AG04450 (cell line): Measurements from ENCODE around the gene SKOR2. TPM values are rescaled to one million over a fixed set of nuclear protein-coding genes. Genes with fewer than 3 reads are reported as not detected.

Source experiments
- CTCF ChIA-PET: fragments of 300-600, 350-600 bp; formaldehyde crosslinking; extraction: SDS; loops from one replicate; lab custom pipeline; 2022; ENCODE audit warnings: antibody characterized with exemption, inconsistent platforms; lab: Charles Lee
- POLR2A ChIA-PET: fragments of 350-600 bp; formaldehyde crosslinking; extraction: SDS; loops from one replicate; lab custom pipeline; 2021; ENCODE audit warnings: antibody characterized with exemption, inconsistent platforms; lab: Yijun Ruan, JAX
- DNase-seq: peaks from one replicate; pipeline ENCODE4 v3.0.0-alpha.2; 2011; ENCODE audit warnings: low read depth, low spot score
- H3K27ac ChIP-seq: one replicate; pipeline ENCODE4 v1.5.1; 2012; ENCODE audit warnings: low read depth, low read length, control low read depth
- H3K27me3 ChIP-seq: one replicate; pipeline ENCODE4 v1.6.0; 2012; ENCODE audit warnings: low read length; ENCODE audit not compliant: control insufficient read depth, insufficient read depth
- H3K4me3 ChIP-seq: 2 replicates; pipeline ENCODE4 v1.5.1; 2011; ENCODE audit warnings: mild to moderate bottlenecking, low read depth, low read length, control low read depth
- H3K9me3 ChIP-seq: 2 replicates; pipeline ENCODE4 v1.5.1; 2012; ENCODE audit warnings: low read length; ENCODE audit not compliant: control insufficient read depth, insufficient read depth
- polyA plus RNA-seq: library from polyadenylated mRNA; depleted of rRNA; stranded (reverse); fragments of >200 nt; gene quantifications from 2 replicates; pipeline ENCODE4 v1.2.3, GENCODE V29; 2011
- TF ChIP-seq, protein P1 (sequence below): IDR thresholded peaks from 2 replicates; pipeline ENCODE4 v1.5.1; 2011; ENCODE audit warnings: low read depth, low read length, control low read depth, inconsistent platforms

SKOR2 gene
- polyA plus RNA-seq, 1 experiment = not detected

DNA sequence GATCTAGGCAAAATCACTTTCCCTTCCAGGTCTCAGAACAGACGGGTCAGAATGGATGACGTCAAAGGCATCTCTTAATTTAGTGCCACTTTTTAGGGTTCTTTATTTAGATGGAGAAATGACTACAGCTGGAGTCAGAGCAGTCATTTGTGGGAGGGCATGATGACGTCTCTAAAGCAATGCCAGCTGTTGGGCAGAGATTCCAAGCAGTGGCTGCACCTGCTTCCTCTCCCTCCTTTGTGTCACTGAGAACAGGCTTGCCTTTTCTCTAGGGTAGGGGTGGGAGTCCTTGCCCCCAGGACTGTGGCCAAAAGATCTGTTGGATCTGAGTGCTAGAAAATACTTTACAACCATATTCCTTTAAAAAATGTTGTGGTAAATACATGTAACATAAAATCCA lies 28.7 kb upstream of the SKOR2 start:
- no peaks in the 10 kb centered on the region for H3K9me3 ChIP-seq
- H3K4me3 ChIP-seq = no peak overlapping the region
- CTCF ChIA-PET = no interaction called here
- DNase-seq = no peak
- TF ChIP-seq, protein P1, sequence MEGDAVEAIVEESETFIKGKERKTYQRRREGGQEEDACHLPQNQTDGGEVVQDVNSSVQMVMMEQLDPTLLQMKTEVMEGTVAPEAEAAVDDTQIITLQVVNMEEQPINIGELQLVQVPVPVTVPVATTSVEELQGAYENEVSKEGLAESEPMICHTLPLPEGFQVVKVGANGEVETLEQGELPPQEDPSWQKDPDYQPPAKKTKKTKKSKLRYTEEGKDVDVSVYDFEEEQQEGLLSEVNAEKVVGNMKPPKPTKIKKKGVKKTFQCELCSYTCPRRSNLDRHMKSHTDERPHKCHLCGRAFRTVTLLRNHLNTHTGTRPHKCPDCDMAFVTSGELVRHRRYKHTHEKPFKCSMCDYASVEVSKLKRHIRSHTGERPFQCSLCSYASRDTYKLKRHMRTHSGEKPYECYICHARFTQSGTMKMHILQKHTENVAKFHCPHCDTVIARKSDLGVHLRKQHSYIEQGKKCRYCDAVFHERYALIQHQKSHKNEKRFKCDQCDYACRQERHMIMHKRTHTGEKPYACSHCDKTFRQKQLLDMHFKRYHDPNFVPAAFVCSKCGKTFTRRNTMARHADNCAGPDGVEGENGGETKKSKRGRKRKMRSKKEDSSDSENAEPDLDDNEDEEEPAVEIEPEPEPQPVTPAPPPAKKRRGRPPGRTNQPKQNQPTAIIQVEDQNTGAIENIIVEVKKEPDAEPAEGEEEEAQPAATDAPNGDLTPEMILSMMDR = no peak
- no peak overlapping the region for H3K27ac ChIP-seq
- no peaks in the 10 kb centered on the region for H3K27me3 ChIP-seq
- POLR2A ChIA-PET = no interaction called here

DNA sequence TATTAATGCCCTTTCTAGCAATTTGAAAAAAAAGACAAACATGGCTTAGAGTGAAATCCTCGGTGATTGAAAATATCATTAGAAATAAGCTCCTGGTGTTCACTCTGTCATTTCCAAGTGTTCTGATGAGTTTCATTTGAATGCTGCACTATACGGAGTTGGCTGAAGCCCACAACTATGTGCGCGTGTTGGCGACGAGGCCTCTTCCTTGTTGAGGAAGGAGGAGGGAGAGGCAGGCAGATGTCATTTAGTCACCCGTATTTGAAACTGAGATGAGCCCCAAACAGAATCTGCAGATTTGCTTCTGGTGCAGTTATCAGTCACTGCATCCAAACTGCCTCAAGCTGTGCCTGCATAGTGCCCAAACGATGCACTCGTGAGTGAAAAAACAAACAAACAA lies 23.5 kb upstream of the SKOR2 start:
- Histone ChIP-seq H3K27ac (no peak overlapping the region), H3K27me3 (no peaks in the 10 kb centered on the region), H3K4me3 (no peak overlapping the region), H3K9me3 (no peaks in the 10 kb centered on the region)
- ChIA-PET CTCF (no interaction called here), POLR2A (no interaction called here)
- DNase-seq = no peak
- TF ChIP-seq, protein P1 = no peak

DNA sequence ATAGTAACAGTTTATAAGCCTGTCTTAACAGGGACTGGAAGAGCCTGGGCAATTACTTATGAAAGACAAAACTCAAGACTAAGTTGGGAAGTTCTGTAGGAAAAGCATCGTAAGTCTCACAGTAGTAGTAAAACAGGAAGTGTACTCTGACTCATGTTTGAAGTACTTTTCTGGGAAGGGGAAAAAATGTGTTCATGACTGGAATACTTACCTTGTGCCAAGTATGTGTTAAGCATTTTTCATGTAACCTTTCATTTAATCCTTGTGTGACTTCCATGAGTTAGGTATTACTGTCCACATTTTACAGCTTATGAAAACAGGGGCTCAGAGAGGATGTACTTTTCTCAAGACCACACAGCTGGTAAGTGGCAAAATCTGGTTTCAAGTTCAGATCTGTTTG lies 13.7 kb upstream of the SKOR2 start:
- Histone ChIP-seq H3K9me3 (peaks cover 15% of the 10 kb centered on the region), H3K27ac (no peak overlapping the region), H3K27me3 (peaks cover 36% of the 10 kb centered on the region), H3K4me3 (no peak overlapping the region)
- POLR2A ChIA-PET = interaction anchor here (0.6 kb wide), 1 partner anchor 17 kb away, joined by 7 read pairs; no protein-coding TSS in a partner anchor
- no peak for DNase-seq
- TF ChIP-seq, protein P1 = no peak
- CTCF ChIA-PET = no interaction called here

DNA sequence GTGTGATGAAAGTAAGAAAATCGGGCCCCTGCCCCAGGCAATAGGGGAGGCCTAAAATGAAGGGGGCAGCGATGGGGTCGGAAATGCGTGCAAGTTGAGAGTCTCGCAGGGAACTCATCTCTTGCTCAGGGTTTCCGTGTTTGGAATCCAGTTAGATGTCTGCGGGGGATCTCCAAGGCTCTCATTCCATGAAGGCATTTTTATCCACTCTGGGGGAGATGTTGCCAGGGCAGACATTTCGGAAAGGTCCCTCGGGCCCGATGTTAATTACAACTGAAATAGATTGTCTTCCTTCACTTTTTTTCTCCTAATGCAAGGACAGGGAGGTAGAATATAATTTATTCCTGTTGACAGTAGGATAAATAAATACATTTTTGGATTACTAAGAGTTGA lies 12.8 kb upstream of the SKOR2 start:
- Histone ChIP-seq H3K27me3 (peaks cover 38% of the 10 kb centered on the region), H3K4me3 (no peak overlapping the region), H3K27ac (no peak overlapping the region), H3K9me3 (peaks cover 16% of the 10 kb centered on the region)
- TF ChIP-seq, protein P1 = no peak
- ChIA-PET CTCF (interaction anchor here (1.2 kb wide), 1 partner anchor 485 kb away, joined by 3 read pairs; no protein-coding TSS in a partner anchor), POLR2A (no interaction called here)
- no peak for DNase-seq

DNA sequence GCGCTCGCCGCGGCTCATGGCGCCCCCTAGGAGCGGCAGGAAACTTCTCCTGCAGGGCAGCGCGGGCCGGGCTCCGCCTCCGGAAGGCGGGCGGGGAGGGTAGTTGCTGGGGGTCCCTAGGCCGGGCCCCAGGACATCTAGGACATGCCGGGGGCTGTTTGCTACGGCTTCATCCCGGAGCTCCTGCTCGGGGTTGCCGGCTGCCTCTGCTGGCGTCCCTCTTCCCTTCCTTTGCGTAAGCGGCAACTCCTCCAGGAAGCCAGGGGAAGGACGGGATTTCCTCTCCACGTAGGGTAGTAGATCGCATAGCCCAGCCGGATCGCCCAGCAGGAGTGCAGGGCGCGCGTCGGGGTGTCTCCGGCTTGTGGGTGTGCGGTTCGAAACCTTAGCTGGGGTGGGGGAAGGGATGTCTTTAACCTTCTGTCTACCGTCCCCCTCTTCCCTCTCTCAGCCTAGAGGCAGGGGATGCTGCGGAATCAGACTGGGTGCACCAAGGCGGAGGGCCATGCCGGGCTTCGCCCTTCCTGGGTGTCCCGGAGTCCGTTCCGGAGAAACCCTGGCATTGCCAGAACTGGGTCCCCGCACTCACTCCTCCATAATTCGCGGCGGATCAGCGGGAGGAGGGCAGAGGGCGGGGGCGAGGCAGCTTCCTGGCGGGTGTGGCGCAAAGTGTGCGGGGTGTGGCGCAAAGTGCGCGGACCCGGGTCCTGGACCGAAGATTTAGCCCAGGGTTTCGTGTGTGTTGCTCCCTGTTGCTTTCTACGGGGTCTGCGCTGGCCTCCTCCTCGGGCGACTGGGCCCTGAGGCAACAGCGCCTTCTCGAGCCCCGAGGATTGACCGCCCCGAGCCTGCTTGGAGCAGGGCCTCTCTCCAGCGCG lies 12.2 kb upstream of the SKOR2 start:
- Histone ChIP-seq H3K4me3 (no peak overlapping the region), H3K27ac (no peak overlapping the region), H3K27me3 (peaks cover 38% of the 10 kb centered on the region), H3K9me3 (peaks cover 16% of the 10 kb centered on the region)
- ChIA-PET POLR2A (no interaction called here), CTCF (interaction anchor here (1.2 kb wide), 1 partner anchor 485 kb away, joined by 3 read pairs; no protein-coding TSS in a partner anchor)
- TF ChIP-seq, protein P1 = no peak
- DNase-seq = no peak
